ENCODE measurements around the gene PPEF1. TPM values are rescaled to one million over a fixed set of nuclear protein-coding genes. Genes with fewer than 3 reads are reported as not detected.

Gene PPEF1
- polyA plus RNA-seq, 1 experiment = not detected

- ChIA-PET POLR2A (no interaction called here), CTCF (interaction anchor here (0.6 kb wide), 1 partner anchor 9 kb away, joined by 3 read pairs; no protein-coding TSS in a partner anchor)
- no peak overlapping the region for H3K27ac ChIP-seq (ENCODE audit: low read depth, low read length)
- H3K9me3 ChIP-seq (ENCODE audit: control insufficient read depth, insufficient read depth, low read length) = no peaks in the 10 kb centered on the region
- H3K4me3 ChIP-seq (ENCODE audit: low read depth, low read length) = peak overlapping the region; percentile 25; the same call in 1 of the 2 replicates
- DNase-seq (ENCODE audit: low read depth, low spot score) = no peak
- H3K27me3 ChIP-seq (ENCODE audit: control insufficient read depth, insufficient read depth, low read length) = no peaks in the 10 kb centered on the region
- TF ChIP-seq CTCF (IDR thresholded peaks at IDR 0.05; ENCODE audit: low read depth, low read length) = no peak
Measured at GRCh38 chrX:18873189-18873791, 165.8 kb downstream of the PPEF1 start.

GRCh38 chrX:18873836-18874235 is 166.4 kb downstream of the PPEF1 start:
- peaks cover under 1% of the 10 kb centered on the region for H3K27me3 ChIP-seq (ENCODE audit: control insufficient read depth, insufficient read depth, low read length)
- no peaks in the 10 kb centered on the region for H3K9me3 ChIP-seq (ENCODE audit: control insufficient read depth, insufficient read depth, low read length)
- no peak overlapping the region for H3K4me3 ChIP-seq (ENCODE audit: low read depth, low read length)
- no peak overlapping the region for H3K27ac ChIP-seq (ENCODE audit: low read depth, low read length)
- POLR2A ChIA-PET = no interaction called here
- no peak for DNase-seq (ENCODE audit: low read depth, low spot score)
- CTCF ChIA-PET = no interaction called here
- no peak for TF ChIP-seq CTCF (IDR thresholded peaks at IDR 0.05; ENCODE audit: low read depth, low read length)

GRCh38 chrX:18874560-18875255 is 167.3 kb downstream of the PPEF1 start:
- Histone ChIP-seq H3K9me3 (ENCODE audit: control insufficient read depth, insufficient read depth, low read length) (no peaks in the 10 kb centered on the region), H3K4me3 (ENCODE audit: low read depth, low read length) (no peak overlapping the region), H3K27ac (ENCODE audit: low read depth, low read length) (no peak overlapping the region), H3K27me3 (ENCODE audit: control insufficient read depth, insufficient read depth, low read length) (peaks cover 4% of the 10 kb centered on the region)
- TF ChIP-seq CTCF (IDR thresholded peaks at IDR 0.05; ENCODE audit: low read depth, low read length) = no peak
- ChIA-PET POLR2A (no interaction called here), CTCF (no interaction called here)
- DNase-seq (ENCODE audit: low read depth, low spot score) = no peak

- Histone ChIP-seq H3K27ac (ENCODE audit: low read depth, low read length) (no peak overlapping the region), H3K9me3 (ENCODE audit: control insufficient read depth, insufficient read depth, low read length) (no peaks in the 10 kb centered on the region), H3K4me3 (ENCODE audit: low read depth, low read length) (no peak overlapping the region), H3K27me3 (ENCODE audit: control insufficient read depth, insufficient read depth, low read length) (peaks cover 4% of the 10 kb centered on the region)
- no peak for TF ChIP-seq CTCF (IDR thresholded peaks at IDR 0.05; ENCODE audit: low read depth, low read length)
- no peak for DNase-seq (ENCODE audit: low read depth, low spot score)
- ChIA-PET CTCF (no interaction called here), POLR2A (no interaction called here)
Measured at GRCh38 chrX:18875256-18875878, 167.9 kb downstream of the PPEF1 start.

GRCh38 chrX:18877469-18877868 is 170.0 kb downstream of the PPEF1 start:
- Histone ChIP-seq H3K9me3 (ENCODE audit: control insufficient read depth, insufficient read depth, low read length) (no peaks in the 10 kb centered on the region), H3K27ac (ENCODE audit: low read depth, low read length) (no peak overlapping the region)
- CTCF ChIA-PET = no interaction called here

More at GRCh38 chrX:18877469-18877868, 170.0 kb downstream of the PPEF1 start:
- POLR2A ChIA-PET = no interaction called here
- TF ChIP-seq CTCF (IDR thresholded peaks at IDR 0.05; ENCODE audit: low read depth, low read length) = no peak
- Histone ChIP-seq H3K27me3 (ENCODE audit: control insufficient read depth, insufficient read depth, low read length) (peaks cover 4% of the 10 kb centered on the region), H3K4me3 (ENCODE audit: low read depth, low read length) (no peak overlapping the region)
- DNase-seq (ENCODE audit: low read depth, low spot score) = no peak

Data from AG04450 (cell line).